GM12878 (cell line): ENCODE measurements around the gene PLSCR3. TPM values are rescaled to one million over a fixed set of nuclear protein-coding genes. Genes with fewer than 3 reads are reported as not detected.

ENCODE experiments used
- ATAC-seq: fragments of 200-7000 bp; cut with Tn5 transposase; 3 replicates; pipeline ENCODE4 v1.9.1; 2020; ENCODE audit warnings: mild to moderate bottlenecking, moderate library complexity
- BruUV-seq: library from RNA; stranded (reverse); fragments of 400-500 nt; replicated peaks from 2 replicates; lab custom pipeline; 2021; lab: Mats Ljungman, UMichigan
- CTCF ChIA-PET: fragments of 300-600 bp; sonication (Branson Sonifier 250); formaldehyde crosslinking; extraction: SDS; loops from one replicate; lab custom pipeline; 2021; ENCODE audit warnings: inconsistent platforms; lab: Yijun Ruan, JAX
- POLR2A ChIA-PET: fragments of 350-600 bp; formaldehyde crosslinking; extraction: SDS; loops from one replicate; lab custom pipeline; 2021; ENCODE audit warnings: inconsistent platforms; lab: Charles Lee
- RAD21 ChIA-PET: fragments of 300-600 bp; sonication (Branson Sonifier 250); formaldehyde crosslinking; loops from one replicate; lab custom pipeline; 2023; ENCODE audit warnings: antibody characterized with exemption; ENCODE audit not compliant: unreplicated experiment; lab: Charles Lee
- SMC1A ChIA-PET: fragments of 300-600 bp; sonication (Branson Sonifier 250); formaldehyde crosslinking; loops from one replicate; lab custom pipeline; 2023; ENCODE audit not compliant: unreplicated experiment, uncharacterized antibody; lab: Charles Lee
- DNase-seq: peaks from one replicate; pipeline ENCODE4 v3.0.0-alpha.2; 2011; ENCODE audit warnings: low read depth, low spot score
- FAIRE-seq: peaks from 3 replicates; lab custom pipeline; 2011; peaks lifted over from hg19 to GRCh38; lab: Jason Lieb, UNC
- H2AFZ ChIP-seq: 2 replicates; pipeline ENCODE4 v1.6.0; 2011; ENCODE audit warnings: low read depth, low read length, control low read depth; ENCODE audit not compliant: control insufficient read depth
- H3K27ac ChIP-seq: 2 replicates; pipeline ENCODE4 v1.5.1; 2011; ENCODE audit warnings: control low read depth; ENCODE audit not compliant: control insufficient read depth, insufficient read depth
- H3K27me3 ChIP-seq, 2 experiments: replicated peaks in 1 of 2; 2 replicates each; pipeline versions ENCODE4 v1.6.0 to v1.6.1; 2011; ENCODE audit warnings: low read length in 1 of 2; ENCODE audit not compliant: control insufficient read depth in 2 of 2, insufficient read depth in 2 of 2
- H3K36me3 ChIP-seq, 2 experiments: 2 replicates each; pipeline ENCODE4 v1.5.1; 2011; ENCODE audit warnings: low read length in 1 of 2; ENCODE audit not compliant: control insufficient read depth in 2 of 2, insufficient read depth in 2 of 2
- H3K4me1 ChIP-seq: 2 replicates; pipeline ENCODE4 v1.6.1; 2011; ENCODE audit warnings: mild to moderate bottlenecking, low read length, moderate library complexity, mixed read lengths; ENCODE audit not compliant: control insufficient read depth, insufficient read depth
- H3K4me2 ChIP-seq: 2 replicates; pipeline ENCODE4 v1.6.0; 2011; ENCODE audit warnings: control low read depth; ENCODE audit not compliant: control insufficient read depth, insufficient read depth
- H3K4me3 ChIP-seq: fragments of 200-600 bp; sonication (generic); 2 replicates; pipeline ENCODE4 v1.5.1; 2016
- H3K79me2 ChIP-seq: 2 replicates; pipeline ENCODE4 v1.6.0; 2011; ENCODE audit warnings: low read length; ENCODE audit not compliant: control insufficient read depth, insufficient read depth
- H3K9ac ChIP-seq: 2 replicates; pipeline ENCODE4 v1.8.0; 2011; ENCODE audit warnings: low read length, control low read depth, mixed read lengths; ENCODE audit not compliant: control insufficient read depth, insufficient read depth
- H3K9me3 ChIP-seq: replicated peaks from 3 replicates; pipeline ENCODE4 v1.5.1; 2011; ENCODE audit warnings: mild to moderate bottlenecking, low read length; ENCODE audit not compliant: control insufficient read depth, insufficient read depth
- H4K20me1 ChIP-seq: 2 replicates; pipeline ENCODE4 v1.6.0; 2011; ENCODE audit not compliant: control insufficient read depth, insufficient read depth
- ASH2L ChIP-seq: fragments of 300-600, 200-600 bp; sonication (generic); IDR thresholded peaks from 2 replicates; pipeline ENCODE4 v1.6.1; 2017; ENCODE audit warnings: low read depth, mild to moderate bottlenecking, borderline replicate concordance
- ATF2 ChIP-seq: IDR thresholded peaks from 2 replicates; pipeline ENCODE4 v1.6.1; 2012; ENCODE audit warnings: low read length, inconsistent platforms
- BCL3 ChIP-seq: IDR thresholded peaks from 2 replicates; pipeline ENCODE4 v1.6.1; 2011; ENCODE audit warnings: borderline replicate concordance, low read depth, mild to moderate bottlenecking, moderate library complexity, low read length; ENCODE audit not compliant: insufficient read depth, poor library complexity, severe bottlenecking
- BMI1 ChIP-seq: fragments of 450-650 bp; IDR thresholded peaks from 2 replicates; pipeline ENCODE4 v1.6.1; 2016; ENCODE audit warnings: mild to moderate bottlenecking, moderate library complexity, borderline replicate concordance
- CEBPB ChIP-seq, 2 experiments: fragments of 150-350 bp in 1 of 2; IDR thresholded peaks; 2 replicates each; pipeline ENCODE4 v1.6.1; 2012 to 2014; ENCODE audit warnings: low read depth in 2 of 2, low read length in 2 of 2, borderline replicate concordance in 1 of 2, inconsistent platforms in 1 of 2
- EGR1 ChIP-seq, 2 experiments: IDR thresholded peaks; 1 replicate in 1 of 2; 2 replicates in 1 of 2; pipeline ENCODE4 v1.6.1; 2011 to 2012; ENCODE audit warnings: low read depth in 2 of 2, low read length in 2 of 2, borderline replicate concordance in 1 of 2, mild to moderate bottlenecking in 1 of 2, moderate library complexity in 1 of 2
- FOS ChIP-seq: IDR thresholded peaks from 3 replicates; pipeline ENCODE4 v1.6.1; 2011; ENCODE audit warnings: borderline replicate concordance; ENCODE audit not compliant: insufficient read length; ENCODE audit errors: extremely low read depth
- GATAD2B ChIP-seq: fragments of 450-650 bp; conservative IDR thresholded peaks from 2 replicates; pipeline ENCODE4 v1.6.1; 2017; ENCODE audit warnings: low read depth, mild to moderate bottlenecking, moderate library complexity
- MAX ChIP-seq: IDR thresholded peaks from 2 replicates; pipeline ENCODE4 v1.6.1; 2012; ENCODE audit warnings: low read depth, low read length, improper control_type of control experiment
- MEF2A ChIP-seq: IDR thresholded peaks from 2 replicates; pipeline ENCODE4 v1.6.1; 2011; ENCODE audit warnings: low read depth, mild to moderate bottlenecking, low read length, moderate library complexity; ENCODE audit not compliant: insufficient read depth
- RUNX3 ChIP-seq: IDR thresholded peaks from 2 replicates; pipeline ENCODE4 v1.6.1; 2012; ENCODE audit warnings: low read length, inconsistent platforms
- SIX5 ChIP-seq: IDR thresholded peaks from 2 replicates; pipeline ENCODE4 v1.6.1; 2011; ENCODE audit warnings: mild to moderate bottlenecking, low read depth, low read length, moderate library complexity; ENCODE audit not compliant: severe bottlenecking
- SREBF2 ChIP-seq: IDR thresholded peaks from 2 replicates; pipeline ENCODE4 v1.6.1; 2012; ENCODE audit warnings: mild to moderate bottlenecking, low read length
- TBL1XR1 ChIP-seq: IDR thresholded peaks from 2 replicates; pipeline ENCODE4 v1.6.1; 2012; ENCODE audit warnings: low read depth, low read length, improper control_type of control experiment
- ZBTB40 ChIP-seq: fragments of 450-650 bp; IDR thresholded peaks from 2 replicates; pipeline ENCODE4 v1.6.1; 2016; ENCODE audit warnings: mild to moderate bottlenecking, moderate library complexity, borderline replicate concordance
- ZNF24 ChIP-seq: fragments of 450-650 bp; IDR thresholded peaks from 2 replicates; pipeline ENCODE4 v1.6.1; 2017; ENCODE audit warnings: antibody characterized with exemption, mild to moderate bottlenecking
- ZNF274 ChIP-seq: IDR thresholded peaks from one replicate; pipeline ENCODE4 v1.8.0; 2011; ENCODE audit not compliant: insufficient read length, insufficient read depth
- ZNF384 ChIP-seq: IDR thresholded peaks from 2 replicates; pipeline ENCODE4 v1.6.1; 2012; ENCODE audit warnings: low read depth, mild to moderate bottlenecking, low read length, improper control_type of control experiment, borderline replicate concordance
- WGBS: methylation state at CpG from one replicate; pipeline ENCODE4 v1.1.6; 2016; ENCODE audit warnings: low lambda C conversion rate; ENCODE audit not compliant: insufficient replicate concordance, insufficient coverage; ENCODE audit errors: missing lambda C conversion rate; 5-methylcytosine and 5-hydroxymethylcytosine counted together
- in situ Hi-C: fragments of 300-500 bp; cut with MboI; formaldehyde crosslinking; loops from 9 replicates; pipeline ENCODE4 v1.14.3; 2018; ENCODE audit warnings: mixed read lengths
- intact Hi-C: fragments of 100-400 bp; cut with micrococcal nuclease; formaldehyde crosslinking; loops from one replicate; pipeline ENCODE4 v1.14.2; 2022; ENCODE audit not compliant: unreplicated experiment
- polyA plus RNA-seq, 11 experiments: library from polyadenylated mRNA; depleted of rRNA in 4 of 11; unstranded in 6 of 11; stranded (reverse) in 5 of 11; fragments of >200 nt; fragmentation: Nextera tagmentation in 4 of 11; fragmentation: Illumina TruSeq in 1 of 11; extraction: Ambion mirVana in 4 of 11; extraction: Trizol in 1 of 11; gene quantifications; 1 replicate in 1 of 11; 2 replicates in 10 of 11; pipeline versions ENCODE4 v1.2.1 to v1.2.3, GENCODE V29; 2011 to 2016; ENCODE audit warnings: inconsistent platforms in 2 of 11, missing spikeins in 2 of 11, low read depth in 1 of 11
- total RNA-seq, 4 experiments: library from RNA; depleted of rRNA in 3 of 4; stranded (reverse); fragments of >200 nt in 3 of 4; fragmentation: Illumina TruSeq in 1 of 4; extraction: Trizol in 1 of 4; gene quantifications; 2 replicates each; pipeline versions ENCODE4 v1.2.1 to v1.2.3, GENCODE V29; 2013 to 2021

The PLSCR3 gene
- total and polyA plus RNA-seq, 10 of the 15 experiments (the other 5 are each of a cell fraction or from before 2014, with no cell fraction given), result 9.9 to 51.4 (median 43.4) TPM

- Histone ChIP-seq H3K4me1 (peaks cover 2% of the 10 kb centered on the region), H4K20me1 (no peaks in the 10 kb centered on the region), H3K27ac (no peak overlapping the region), H2AFZ (no peak overlapping the region), H3K4me3 (no peak overlapping the region), H3K4me2 (no peak overlapping the region), H3K27me3 (no peaks in the 10 kb centered on the region), H3K79me2 (peaks cover 2% of the 10 kb centered on the region; the same call in 1 of the 2 replicates), H3K36me3 (no peaks in the 10 kb centered on the region), H3K9me3 (no peaks in the 10 kb centered on the region), H3K9ac (no peak overlapping the region)
- intact Hi-C loops (loop anchor here (10.0 kb wide), 1 partner anchor 386 kb away; the partner anchor contains the start of gene SLC16A11), in situ Hi-C loops (no loop called here)
- SMC1A ChIA-PET, result no interaction called here
- RAD21 ChIA-PET, result no interaction called here
- DNase-seq (no peak), FAIRE-seq (no peak), ATAC-seq (no peak)
- CTCF ChIA-PET, result interaction anchor here (0.6 kb wide), 1 partner anchor 16 kb away, joined by 3 read pairs; no protein-coding TSS in a partner anchor
- POLR2A ChIA-PET, result interaction anchor here (0.5 kb wide), 1 partner anchor 21 kb away, joined by 4 read pairs; no protein-coding TSS in a partner anchor
- BruUV-seq, result no TSS peak
- 0% methylated on average over 1 of the region's 1 CpG for WGBS
- no peak for TF ChIP-seq ZNF24
- no peak for TF ChIP-seq ASH2L
- TF ChIP-seq FOS, result no peak
- TF ChIP-seq SREBF2, result no peak
- no peak for TF ChIP-seq MAX
- no peak for TF ChIP-seq GATAD2B
- no peak for TF ChIP-seq EGR1 (IDR thresholded peaks at IDR 0.05; ENCODE audit: borderline replicate concordance in 1 of 2, low read depth in 2 of 2, low read length in 2 of 2)
- TF ChIP-seq ZBTB40, result no peak
- no peak for TF ChIP-seq MEF2A
- no peak for TF ChIP-seq TBL1XR1
- TF ChIP-seq BMI1, result no peak
- TF ChIP-seq ZNF384, result no peak
- no peak for TF ChIP-seq BCL3
- TF ChIP-seq ZNF274, result no peak
- no peak for TF ChIP-seq RUNX3
- no peak for TF ChIP-seq SIX5
- TF ChIP-seq CEBPB (IDR thresholded peaks at IDR 0.05; ENCODE audit: borderline replicate concordance in 1 of 2, low read depth in 2 of 2, low read length in 2 of 2), result no peak
- no peak for TF ChIP-seq ATF2
These were observed 36.9 kb upstream of the PLSCR3 start for GRCh38 chr17:7431231-7431630.
